ENCODE measurements around the gene AFF3.

The AFF3 gene

DNA sequence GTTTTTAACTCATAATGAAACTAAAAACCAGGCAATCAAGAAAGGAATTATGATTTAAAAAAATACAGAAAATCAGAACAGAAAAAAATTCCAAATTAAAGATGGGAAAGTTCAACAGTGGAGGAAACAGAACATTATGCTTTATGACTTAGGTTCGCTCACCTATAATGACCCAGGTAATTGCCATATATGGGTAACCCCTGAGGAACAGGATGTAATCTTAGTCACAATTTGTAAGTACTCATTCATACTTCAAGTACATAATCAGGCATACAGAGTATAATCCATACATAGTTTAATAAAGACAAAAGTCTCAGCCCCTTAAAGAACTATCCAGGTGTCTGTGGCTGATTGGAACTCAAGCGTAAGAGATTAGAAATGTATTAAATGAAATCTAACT, 159.6 kb downstream of the AFF3 start:
- TF ChIP-seq, protein P1, sequence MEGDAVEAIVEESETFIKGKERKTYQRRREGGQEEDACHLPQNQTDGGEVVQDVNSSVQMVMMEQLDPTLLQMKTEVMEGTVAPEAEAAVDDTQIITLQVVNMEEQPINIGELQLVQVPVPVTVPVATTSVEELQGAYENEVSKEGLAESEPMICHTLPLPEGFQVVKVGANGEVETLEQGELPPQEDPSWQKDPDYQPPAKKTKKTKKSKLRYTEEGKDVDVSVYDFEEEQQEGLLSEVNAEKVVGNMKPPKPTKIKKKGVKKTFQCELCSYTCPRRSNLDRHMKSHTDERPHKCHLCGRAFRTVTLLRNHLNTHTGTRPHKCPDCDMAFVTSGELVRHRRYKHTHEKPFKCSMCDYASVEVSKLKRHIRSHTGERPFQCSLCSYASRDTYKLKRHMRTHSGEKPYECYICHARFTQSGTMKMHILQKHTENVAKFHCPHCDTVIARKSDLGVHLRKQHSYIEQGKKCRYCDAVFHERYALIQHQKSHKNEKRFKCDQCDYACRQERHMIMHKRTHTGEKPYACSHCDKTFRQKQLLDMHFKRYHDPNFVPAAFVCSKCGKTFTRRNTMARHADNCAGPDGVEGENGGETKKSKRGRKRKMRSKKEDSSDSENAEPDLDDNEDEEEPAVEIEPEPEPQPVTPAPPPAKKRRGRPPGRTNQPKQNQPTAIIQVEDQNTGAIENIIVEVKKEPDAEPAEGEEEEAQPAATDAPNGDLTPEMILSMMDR (IDR thresholded peaks at IDR 0.05; ENCODE audit: low read length) = no peak
- TF ChIP-seq EZH2phosphoT487 (IDR thresholded peaks at IDR 0.05; ENCODE audit: low read length) (no peak), EZH2 (optimal IDR thresholded peaks at IDR 0.05; ENCODE audit: low read depth, low read length) (no peak)
- H3K27me3 ChIP-seq (replicated peaks; ENCODE audit: insufficient read depth, low read length) = no peaks in the 10 kb centered on the region
- H3K4me3 ChIP-seq (ENCODE audit: low read length) = no peak overlapping the region
- no peaks in the 10 kb centered on the region for H3K9me3 ChIP-seq (replicated peaks; ENCODE audit: insufficient read depth, low read length)
- no peak overlapping the region for H2AFZ ChIP-seq (ENCODE audit: low read length)
- H3K9ac ChIP-seq (ENCODE audit: low read length) = no peak overlapping the region
- H3K9me2 ChIP-seq (replicated peaks; ENCODE audit: insufficient read depth, low read length) = no peaks in the 10 kb centered on the region
- no peak overlapping the region for H3K4me2 ChIP-seq (ENCODE audit: low read depth, low read length)
- H3K27ac ChIP-seq (ENCODE audit: low read length) = no peak overlapping the region
- no peaks in the 10 kb centered on the region for H3F3A ChIP-seq (ENCODE audit: insufficient read depth, low read length)
- H3K79me2 ChIP-seq (ENCODE audit: low read length) = no peaks in the 10 kb centered on the region
- H4K20me1 ChIP-seq (ENCODE audit: insufficient read depth, low read length) = no peaks in the 10 kb centered on the region
- no peak for DNase-seq
- no peaks in the 10 kb centered on the region for H3K36me3 ChIP-seq (replicated peaks; ENCODE audit: insufficient read depth, low read length)
- no peaks in the 10 kb centered on the region for H3K4me1 ChIP-seq (ENCODE audit: low read length)

DNA sequence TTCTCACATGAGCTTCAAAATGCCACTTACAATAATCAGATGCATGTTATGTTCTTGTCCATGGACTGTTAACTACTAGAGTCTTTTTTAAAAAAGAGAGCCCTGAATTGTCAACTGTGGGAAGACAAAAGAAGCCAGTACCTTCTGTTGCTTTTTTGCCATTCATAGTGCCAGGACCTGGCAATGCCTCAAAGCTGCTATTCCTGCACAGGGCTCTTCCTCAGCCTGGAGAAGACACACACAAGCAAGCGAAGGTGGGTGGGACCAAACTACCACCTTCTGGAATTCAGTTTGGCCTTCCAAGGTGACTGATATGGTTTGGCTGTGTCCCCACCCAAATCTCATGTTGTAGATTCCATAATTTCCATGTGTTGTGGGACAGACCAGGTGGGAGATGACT, 160.6 kb downstream of the AFF3 start:
- no peaks in the 10 kb centered on the region for H3F3A ChIP-seq (ENCODE audit: insufficient read depth, low read length)
- H3K4me2 ChIP-seq (ENCODE audit: low read depth, low read length) = no peak overlapping the region
- no peak overlapping the region for H3K27ac ChIP-seq (ENCODE audit: low read length)
- DNase-seq = no peak
- H3K36me3 ChIP-seq (replicated peaks; ENCODE audit: insufficient read depth, low read length) = no peaks in the 10 kb centered on the region
- H3K79me2 ChIP-seq (ENCODE audit: low read length) = no peaks in the 10 kb centered on the region
- no peak overlapping the region for H3K9ac ChIP-seq (ENCODE audit: low read length)
- H3K27me3 ChIP-seq (replicated peaks; ENCODE audit: insufficient read depth, low read length) = no peaks in the 10 kb centered on the region
- no peaks in the 10 kb centered on the region for H4K20me1 ChIP-seq (ENCODE audit: insufficient read depth, low read length)
- TF ChIP-seq EZH2phosphoT487 (IDR thresholded peaks at IDR 0.05; ENCODE audit: low read length) = no peak
- TF ChIP-seq, protein P1 (IDR thresholded peaks at IDR 0.05; ENCODE audit: low read length) = no peak
- TF ChIP-seq EZH2 (optimal IDR thresholded peaks at IDR 0.05; ENCODE audit: low read depth, low read length) = no peak
- H3K9me3 ChIP-seq (replicated peaks; ENCODE audit: insufficient read depth, low read length) = no peaks in the 10 kb centered on the region
- no peak overlapping the region for H3K4me3 ChIP-seq (ENCODE audit: low read length)
- H2AFZ ChIP-seq (ENCODE audit: low read length) = no peak overlapping the region
- H3K4me1 ChIP-seq (ENCODE audit: low read length) = no peaks in the 10 kb centered on the region
- no peaks in the 10 kb centered on the region for H3K9me2 ChIP-seq (replicated peaks; ENCODE audit: insufficient read depth, low read length)

DNA sequence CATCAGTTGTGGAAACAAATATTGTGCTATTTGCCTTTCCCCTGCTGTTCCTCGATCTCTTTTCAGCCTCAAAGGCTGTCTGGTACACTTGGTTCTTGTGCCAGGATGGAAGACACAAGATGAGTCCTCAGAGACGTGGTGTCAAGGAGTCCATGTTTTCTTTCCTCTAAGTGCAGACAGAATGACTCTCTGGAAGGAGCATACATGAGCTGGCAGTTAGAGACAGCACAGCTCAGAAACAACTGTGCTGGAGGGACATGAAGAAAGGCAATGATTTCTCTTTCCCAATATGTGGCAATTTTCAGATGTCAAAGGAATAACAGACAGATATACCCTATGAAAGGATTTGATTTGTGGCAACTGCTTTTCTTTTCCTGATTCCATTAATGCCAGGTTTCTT, 162.2 kb downstream of the AFF3 start:
- TF ChIP-seq, protein P1 (IDR thresholded peaks at IDR 0.05; ENCODE audit: low read length) = no peak
- no peak for TF ChIP-seq EZH2phosphoT487 (IDR thresholded peaks at IDR 0.05; ENCODE audit: low read length)
- TF ChIP-seq EZH2 (optimal IDR thresholded peaks at IDR 0.05; ENCODE audit: low read depth, low read length) = no peak
- Histone ChIP-seq H3K4me2 (ENCODE audit: low read depth, low read length) (no peak overlapping the region), H3K9me3 (replicated peaks; ENCODE audit: insufficient read depth, low read length) (no peaks in the 10 kb centered on the region), H3K79me2 (ENCODE audit: low read length) (no peaks in the 10 kb centered on the region), H3K9ac (ENCODE audit: low read length) (no peak overlapping the region), H3K9me2 (replicated peaks; ENCODE audit: insufficient read depth, low read length) (no peaks in the 10 kb centered on the region), H4K20me1 (ENCODE audit: insufficient read depth, low read length) (no peaks in the 10 kb centered on the region), H3K4me1 (ENCODE audit: low read length) (no peaks in the 10 kb centered on the region), H3F3A (ENCODE audit: insufficient read depth, low read length) (no peaks in the 10 kb centered on the region), H3K36me3 (replicated peaks; ENCODE audit: insufficient read depth, low read length) (no peaks in the 10 kb centered on the region), H3K27ac (ENCODE audit: low read length) (no peak overlapping the region), H3K4me3 (ENCODE audit: low read length) (no peak overlapping the region), H3K27me3 (replicated peaks; ENCODE audit: insufficient read depth, low read length) (no peaks in the 10 kb centered on the region), H2AFZ (ENCODE audit: low read length) (no peak overlapping the region)
- DNase-seq = no peak
